Measurements from ENCODE around the gene LRPPRC.

DNA sequence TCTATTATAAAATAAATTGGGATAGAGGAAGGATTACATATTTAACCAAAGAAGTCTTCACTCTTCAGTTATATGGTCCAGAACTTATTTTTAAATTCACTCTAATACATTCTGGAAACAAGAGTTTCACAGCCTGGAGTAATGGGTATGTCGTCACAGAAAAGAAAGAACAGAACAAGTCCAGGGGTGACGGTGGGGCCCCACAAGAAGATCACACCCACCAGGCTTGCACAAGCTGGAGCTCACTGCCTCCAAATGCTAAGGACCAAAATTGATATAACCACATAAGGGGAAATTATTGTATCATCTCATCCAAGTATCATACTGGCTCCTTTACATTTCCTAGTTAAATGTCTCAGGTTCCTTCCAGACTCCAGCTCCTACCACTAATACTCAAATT, 11.3 kb downstream of the LRPPRC start:
- TF ChIP-seq, protein P1, sequence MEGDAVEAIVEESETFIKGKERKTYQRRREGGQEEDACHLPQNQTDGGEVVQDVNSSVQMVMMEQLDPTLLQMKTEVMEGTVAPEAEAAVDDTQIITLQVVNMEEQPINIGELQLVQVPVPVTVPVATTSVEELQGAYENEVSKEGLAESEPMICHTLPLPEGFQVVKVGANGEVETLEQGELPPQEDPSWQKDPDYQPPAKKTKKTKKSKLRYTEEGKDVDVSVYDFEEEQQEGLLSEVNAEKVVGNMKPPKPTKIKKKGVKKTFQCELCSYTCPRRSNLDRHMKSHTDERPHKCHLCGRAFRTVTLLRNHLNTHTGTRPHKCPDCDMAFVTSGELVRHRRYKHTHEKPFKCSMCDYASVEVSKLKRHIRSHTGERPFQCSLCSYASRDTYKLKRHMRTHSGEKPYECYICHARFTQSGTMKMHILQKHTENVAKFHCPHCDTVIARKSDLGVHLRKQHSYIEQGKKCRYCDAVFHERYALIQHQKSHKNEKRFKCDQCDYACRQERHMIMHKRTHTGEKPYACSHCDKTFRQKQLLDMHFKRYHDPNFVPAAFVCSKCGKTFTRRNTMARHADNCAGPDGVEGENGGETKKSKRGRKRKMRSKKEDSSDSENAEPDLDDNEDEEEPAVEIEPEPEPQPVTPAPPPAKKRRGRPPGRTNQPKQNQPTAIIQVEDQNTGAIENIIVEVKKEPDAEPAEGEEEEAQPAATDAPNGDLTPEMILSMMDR (IDR thresholded peaks at IDR 0.05; ENCODE audit: poor library complexity), result no peak
- TF ChIP-seq EZH2 (IDR thresholded peaks at IDR 0.05; ENCODE audit: borderline replicate concordance), result no peak
- TF ChIP-seq EZH2phosphoT487 (IDR thresholded peaks at IDR 0.05; ENCODE audit: low read depth, severe bottlenecking, unreplicated experiment), result no peak
